GM19351 (cell line): ENCODE results near the gene SHOX.
"Not testable (repeated sequence)": the region's sequence is repeated elsewhere in the genome, so short reads cannot be mapped to it uniquely, and the experiment has no call there.

Source experiments
- ATAC-seq: cut with Tn5 transposase; IDR thresholded peaks from one replicate; pipeline ENCODE4 v1.9.1; 2021; ENCODE audit warnings: mild to moderate bottlenecking, moderate library complexity; ENCODE audit not compliant: unreplicated experiment

SHOX gene

DNA sequence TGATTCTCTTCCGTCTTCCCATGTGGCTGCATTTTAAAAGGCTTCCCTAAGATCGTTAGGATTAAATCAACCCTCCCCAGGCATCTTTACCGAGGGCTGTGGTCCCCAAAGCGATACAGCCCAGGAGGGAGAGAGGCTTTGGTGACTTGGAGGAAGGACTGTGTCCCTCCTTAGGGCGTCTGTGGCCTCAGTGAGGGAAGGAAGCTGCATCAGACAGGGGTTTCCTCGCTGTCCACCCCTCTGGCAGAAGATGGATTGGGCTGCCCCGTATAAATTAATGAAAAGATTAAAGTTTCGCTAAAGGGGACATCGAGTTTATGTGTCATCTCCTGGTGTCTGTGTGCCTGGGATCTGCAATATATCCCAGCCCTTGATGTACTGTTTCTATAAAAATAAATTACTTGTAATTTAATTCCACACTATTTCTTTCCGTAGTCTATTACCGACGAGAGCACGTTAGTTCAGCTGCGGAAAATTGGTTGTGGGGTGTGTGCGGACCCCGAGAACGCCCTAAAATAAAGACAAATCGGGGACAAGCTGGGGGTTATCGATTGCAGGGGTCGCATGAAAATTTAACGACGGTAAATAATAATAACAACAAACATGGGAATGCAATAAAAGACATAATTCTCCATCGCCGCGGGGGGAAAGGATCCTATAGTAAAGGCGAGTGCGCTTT, 6.5 kb downstream of the SHOX start:
- ATAC-seq, result no peak

GRCh38 chrX:637660-638481, 7.3 kb downstream of the SHOX start:
- no peak for ATAC-seq

DNA sequence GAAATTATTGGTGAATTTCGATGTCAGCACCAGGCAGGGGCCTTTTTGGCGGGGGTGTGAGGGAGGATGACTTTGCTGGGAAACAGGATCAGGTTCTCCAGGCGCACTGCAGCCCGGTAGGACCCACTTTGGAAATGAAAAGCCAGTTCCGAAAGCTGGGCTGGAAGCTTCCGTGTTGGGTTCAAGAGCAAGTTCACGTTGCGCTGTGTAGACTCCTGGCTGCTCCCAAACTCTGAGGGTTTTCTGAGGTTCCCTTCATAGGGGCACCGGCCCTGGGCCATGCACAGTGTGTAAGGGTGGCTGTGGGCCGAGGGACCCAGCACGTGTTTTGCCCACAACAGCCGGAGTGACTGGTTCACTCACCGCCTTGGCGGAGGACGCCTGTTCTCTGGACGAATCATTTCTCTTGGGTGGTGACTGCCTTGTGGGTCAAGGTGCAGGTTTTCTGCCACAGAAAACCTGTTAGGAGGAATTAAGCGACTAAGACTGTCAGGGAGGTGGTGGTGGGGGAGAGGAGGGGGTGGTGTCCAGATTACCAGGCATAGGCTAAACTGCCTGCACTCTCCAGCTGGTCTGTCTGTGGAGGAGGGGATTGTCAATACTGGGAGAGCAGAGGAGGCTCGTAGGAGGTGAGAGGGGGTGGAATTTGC, 8.0 kb downstream of the SHOX start:
- no peak for ATAC-seq

DNA sequence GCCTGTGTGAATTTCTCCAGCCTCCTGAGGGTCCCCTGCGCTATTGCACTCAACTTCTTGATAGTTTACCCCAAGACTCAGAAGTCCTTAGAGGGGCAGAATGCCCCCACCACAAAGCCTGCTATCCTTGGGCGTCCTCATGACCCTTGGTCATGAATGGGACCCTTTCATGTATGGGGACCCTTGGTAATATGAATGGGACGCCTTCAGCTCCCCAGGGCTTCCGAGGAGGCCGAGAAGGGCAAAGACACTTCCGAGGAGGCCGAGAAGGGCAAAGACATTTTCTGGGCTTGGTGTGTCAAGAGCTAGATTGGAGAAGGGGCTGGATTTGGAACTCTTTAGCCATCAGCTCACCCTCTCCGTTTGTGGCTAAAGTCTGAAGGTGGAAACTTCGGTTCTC, 8.6 kb downstream of the SHOX start:
- no peak for ATAC-seq

- ATAC-seq, result no peak
Measured at GRCh38 chrX:640641-641040, 10.1 kb downstream of the SHOX start.

- no peak for ATAC-seq
Measured at GRCh38 chrX:641671-642435, 11.3 kb downstream of the SHOX start.

- no peak for ATAC-seq
Measured at GRCh38 chrX:642436-643240, 12.0 kb downstream of the SHOX start.

DNA sequence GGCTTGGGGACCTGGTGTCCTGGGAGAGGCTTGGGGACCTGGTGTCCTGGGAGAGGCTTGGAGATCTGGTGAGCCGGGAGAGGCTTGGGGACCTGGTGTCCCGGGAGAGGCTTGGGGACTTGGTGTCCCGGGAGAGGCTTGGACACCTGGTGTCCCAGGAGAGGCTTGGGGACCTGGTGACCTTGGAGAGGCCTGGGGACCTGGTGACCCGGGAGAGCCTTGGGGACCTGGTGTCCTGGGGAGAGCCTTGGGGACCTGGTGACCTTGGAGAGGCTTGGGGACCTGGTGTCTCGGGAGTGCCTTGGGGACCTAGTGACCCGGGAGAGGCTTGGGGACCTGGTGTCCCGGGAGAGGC, 12.6 kb downstream of the SHOX start:
- no peak for ATAC-seq

- ATAC-seq, result no peak
Measured at GRCh38 chrX:643911-644303, 13.3 kb downstream of the SHOX start.

- no peak for ATAC-seq
Measured at GRCh38 chrX:644304-645281, 14.0 kb downstream of the SHOX start.

- no peak for ATAC-seq
Measured at GRCh38 chrX:646228-646495, 15.6 kb downstream of the SHOX start.

DNA sequence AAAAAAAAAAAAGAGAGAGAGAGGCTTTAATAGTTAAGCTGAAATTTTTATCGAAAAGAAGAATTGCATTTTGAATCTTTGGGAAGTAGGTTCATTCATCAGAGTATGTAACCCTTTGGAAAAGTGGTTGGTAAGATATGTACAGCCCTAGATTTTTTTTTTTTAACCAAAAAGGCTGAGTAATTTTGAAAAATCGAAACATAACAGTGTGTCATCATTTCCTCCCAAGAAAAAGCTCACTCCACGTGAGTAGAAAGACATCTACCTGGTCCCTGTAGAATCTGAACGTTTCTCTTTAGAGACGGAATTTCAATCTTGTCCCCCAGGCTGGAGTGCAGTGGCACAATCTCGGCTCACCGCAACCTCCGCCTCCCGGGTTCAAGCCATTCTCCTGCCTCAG, 16.2 kb downstream of the SHOX start:
- no peak for ATAC-seq

- no peak for ATAC-seq
Measured at GRCh38 chrX:649166-649565, 18.6 kb downstream of the SHOX start.

DNA sequence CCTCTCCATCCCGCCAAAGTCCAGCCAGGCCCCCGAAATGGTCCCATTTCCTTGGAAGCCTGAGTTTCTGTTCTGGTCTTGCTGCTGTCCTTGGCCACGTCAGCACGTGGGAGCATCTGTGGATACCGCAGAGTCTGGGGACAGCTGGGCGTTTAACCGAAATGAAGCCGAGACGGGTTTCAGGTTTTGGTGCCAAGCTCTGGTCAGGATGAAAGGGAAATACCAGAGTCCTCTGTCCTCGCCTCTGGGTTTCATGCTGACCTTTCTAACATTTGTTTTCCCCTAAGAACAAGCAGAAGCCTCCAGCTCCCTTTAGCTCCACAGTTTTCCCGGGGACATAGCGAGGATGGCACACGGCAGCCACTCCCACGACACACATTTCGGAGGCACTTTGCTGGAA, 19.7 kb downstream of the SHOX start:
- ATAC-seq, result no peak

GRCh38 chrX:650811-651210, 20.2 kb downstream of the SHOX start:
- no peak for ATAC-seq

DNA sequence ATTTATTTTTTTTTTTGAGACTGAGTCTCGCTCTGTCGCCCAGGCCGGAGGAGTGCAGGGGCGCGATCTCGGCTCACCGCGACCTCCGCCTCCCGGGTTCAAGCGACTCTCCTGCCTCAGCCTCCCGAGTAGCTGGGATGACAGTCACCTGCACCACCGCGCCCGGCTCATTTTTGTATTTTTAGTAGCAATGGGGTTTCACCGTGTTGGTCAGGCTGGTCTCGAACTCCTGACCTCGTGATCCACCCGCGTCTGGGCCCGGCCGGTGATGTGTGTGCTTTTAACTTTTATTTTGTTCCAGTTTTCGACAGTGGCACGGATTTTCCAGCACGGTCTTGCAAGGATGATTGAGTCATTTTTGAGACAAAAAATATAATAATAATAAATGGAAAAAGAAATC, 21.3 kb downstream of the SHOX start:
- not testable (repeated sequence) for ATAC-seq

- no peak for ATAC-seq
Measured at GRCh38 chrX:652341-652741, 21.8 kb downstream of the SHOX start.

DNA sequence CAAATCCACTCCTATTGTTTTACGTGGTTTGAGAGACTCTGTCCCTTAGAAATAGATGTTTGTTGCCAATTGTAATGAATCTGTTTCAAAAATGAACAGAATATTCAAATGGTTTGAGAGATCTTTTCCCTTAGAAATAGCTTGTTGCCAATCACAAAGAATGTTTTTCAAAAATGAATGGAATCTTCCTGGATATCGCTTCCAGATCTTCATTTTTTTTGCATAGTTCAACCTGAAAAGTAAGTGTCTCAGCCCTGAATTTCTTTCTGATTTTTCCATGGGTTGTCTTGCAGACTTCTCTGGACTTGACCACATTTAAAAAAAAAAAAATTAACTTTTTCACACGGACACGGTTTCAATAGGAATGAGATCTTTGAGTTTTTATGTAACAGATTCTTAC, 22.7 kb downstream of the SHOX start:
- no peak for ATAC-seq

DNA sequence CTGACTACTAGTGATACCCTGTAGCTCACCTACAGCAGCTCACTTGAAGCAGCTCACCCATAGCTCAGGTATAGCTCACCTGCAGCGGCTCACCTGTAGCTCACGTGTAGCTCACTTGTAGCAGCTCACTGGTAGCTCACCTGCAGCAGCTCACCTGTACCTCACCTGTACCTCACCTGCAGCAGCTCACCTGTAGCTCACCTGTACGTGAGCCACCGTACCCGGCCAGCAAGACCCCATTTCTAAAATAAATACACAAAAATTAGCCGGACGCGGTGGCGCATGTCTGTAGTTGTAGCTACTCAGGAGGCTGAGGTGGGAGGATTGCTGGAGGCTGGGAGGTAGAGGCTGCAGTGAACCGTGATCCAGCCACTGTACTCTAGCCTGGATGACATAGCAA, 30.6 kb downstream of the SHOX start:
- no peak for ATAC-seq

DNA sequence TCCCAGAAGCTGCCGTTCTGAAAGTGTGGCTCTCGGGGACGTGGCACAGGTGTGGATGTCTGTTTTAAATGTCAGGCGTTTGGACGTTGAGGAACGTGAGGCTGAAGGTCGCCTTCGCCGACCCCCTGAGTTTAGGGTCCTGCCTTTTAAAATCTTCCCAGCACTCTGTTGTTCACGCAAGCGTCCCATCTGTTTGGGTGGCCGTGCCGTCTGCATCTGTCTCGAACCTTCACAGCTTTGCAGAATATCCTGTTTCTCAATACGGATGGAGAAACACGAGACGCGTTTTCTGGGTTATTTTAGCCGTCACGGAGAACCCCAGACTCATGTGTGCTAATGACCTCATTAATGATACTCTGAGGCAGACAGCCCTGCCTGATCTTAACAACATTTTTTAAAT, 31.5 kb downstream of the SHOX start:
- ATAC-seq, result no peak
